GM21786 (cell line): Measurements from ENCODE around the gene KCNMB1.
A peak's percentile ranks its signal among the peaks of the same experiment; 100 is the strongest.

ENCODE experiments used
- ATAC-seq: cut with Tn5 transposase; IDR thresholded peaks from one replicate; pipeline ENCODE4 v1.9.1; 2021; ENCODE audit not compliant: unreplicated experiment

The KCNMB1 gene

DNA sequence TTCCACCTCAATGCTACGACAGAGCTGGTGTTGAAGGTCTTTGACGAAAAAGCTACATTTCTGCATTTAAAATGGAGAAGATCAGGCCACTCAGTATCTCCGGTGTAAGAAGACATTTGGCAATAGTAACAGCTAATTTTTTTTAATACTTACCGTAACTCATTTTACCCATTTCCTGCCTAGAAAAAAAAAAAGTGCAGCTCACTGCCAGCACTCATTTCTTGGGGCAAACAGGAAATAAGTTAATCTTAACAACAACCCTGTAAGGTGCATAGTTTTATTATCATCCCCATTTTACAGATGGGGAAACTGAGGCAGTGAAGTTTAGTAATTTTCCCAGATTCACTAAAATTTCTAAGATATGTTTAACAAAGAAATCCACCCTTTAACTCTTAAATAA, 27.4 kb upstream of the KCNMB1 start:
- no peak for ATAC-seq

GRCh38 chr5:170414786-170415185, 25.6 kb upstream of the KCNMB1 start:
- ATAC-seq = no peak

GRCh38 chr5:170413897-170414296, 24.7 kb upstream of the KCNMB1 start:
- ATAC-seq = no peak

DNA sequence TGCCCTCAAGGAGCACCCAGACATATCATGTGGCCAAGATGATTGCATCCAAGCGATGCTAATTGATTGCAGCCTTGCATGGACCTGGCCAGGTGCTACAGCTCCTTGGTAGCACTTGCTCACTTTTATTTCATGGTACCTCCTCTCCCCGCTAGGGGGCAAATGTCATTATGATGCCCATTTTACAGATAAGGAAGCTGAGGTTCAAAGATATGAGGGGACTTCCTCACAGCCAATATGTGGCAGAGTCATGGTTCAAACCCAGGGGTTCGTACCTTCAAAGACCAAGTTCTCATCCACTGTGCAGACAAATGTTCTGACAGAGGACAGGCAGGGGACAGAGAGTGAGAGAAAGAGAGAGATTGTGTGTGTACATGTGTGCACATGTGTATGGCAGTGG, 21.9 kb upstream of the KCNMB1 start:
- ATAC-seq = no peak

DNA sequence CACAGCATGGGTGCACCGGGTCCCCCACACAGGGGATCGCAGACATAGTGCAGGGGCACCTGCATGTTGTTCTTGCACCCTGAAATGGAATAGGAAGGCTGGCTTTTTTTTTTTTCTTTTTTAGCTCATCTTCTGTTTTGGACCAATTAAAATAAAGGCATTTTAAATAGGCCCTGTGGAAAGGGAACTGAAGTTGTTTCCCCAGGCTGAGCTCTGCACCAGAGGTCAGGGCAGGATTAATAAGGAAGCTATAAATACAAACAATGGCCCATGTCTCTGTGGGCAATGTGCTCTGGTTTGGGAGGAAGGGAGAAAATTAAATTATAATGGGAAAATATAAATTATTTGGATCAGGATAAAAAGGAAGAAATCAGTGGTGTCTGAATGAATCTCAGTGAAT, 21.2 kb upstream of the KCNMB1 start:
- ATAC-seq = no peak

DNA sequence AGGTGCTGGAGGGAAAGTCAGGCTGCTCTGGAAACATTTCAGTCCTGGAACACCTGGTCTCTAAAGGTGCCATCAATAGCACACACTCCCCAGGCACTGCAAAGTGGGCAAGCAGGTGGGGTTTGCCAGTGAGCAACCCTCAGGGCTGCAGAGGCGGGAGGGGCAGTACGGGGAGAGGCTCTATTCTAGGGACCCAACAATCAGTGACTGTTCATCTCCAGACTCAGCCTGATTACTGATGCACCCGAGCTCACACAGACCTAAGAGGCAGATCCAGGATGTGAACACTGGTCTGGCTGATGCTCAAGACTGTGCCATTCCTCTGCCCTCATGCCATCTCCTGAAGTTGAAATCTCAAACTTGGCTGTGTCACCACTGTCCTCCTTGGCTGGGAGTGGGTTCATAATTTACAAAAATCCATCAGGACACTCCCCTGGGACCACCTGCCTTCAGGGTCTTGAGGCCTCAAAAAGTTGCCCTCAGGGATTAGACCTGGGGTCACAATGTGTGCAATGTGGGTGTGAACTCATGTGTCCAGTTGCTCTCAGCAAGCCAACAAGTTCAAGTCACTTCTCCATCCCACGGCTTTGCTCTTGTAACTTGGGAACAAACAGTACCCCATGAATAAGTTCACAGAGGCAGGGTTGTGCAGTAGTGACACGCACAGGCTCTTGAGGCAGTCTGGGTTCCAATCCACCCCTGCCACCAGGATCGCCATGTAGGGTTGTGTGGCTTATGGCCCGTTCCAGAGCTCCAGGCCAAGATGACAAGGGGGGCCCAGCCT, 19.9 kb upstream of the KCNMB1 start:
- ATAC-seq = no peak

DNA sequence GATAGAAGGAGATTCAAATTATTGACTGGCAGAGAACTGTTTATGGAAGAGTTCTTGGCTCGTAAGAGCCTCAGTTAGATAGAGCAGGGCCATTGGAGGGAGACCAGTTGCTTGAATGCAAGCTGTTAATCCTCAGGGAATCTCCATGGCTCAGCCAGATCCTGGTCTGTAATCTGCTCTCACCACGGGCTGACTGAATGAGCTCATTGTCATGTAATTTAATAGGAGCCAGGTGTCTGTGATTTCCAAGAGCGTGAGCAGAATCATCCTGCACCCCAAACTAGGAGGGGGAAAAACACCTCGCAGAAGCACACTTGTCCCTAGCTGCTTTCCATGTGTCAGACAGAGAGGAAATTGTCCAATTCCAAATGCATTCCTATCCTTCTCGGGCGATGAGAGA, 19.1 kb upstream of the KCNMB1 start:
- ATAC-seq = no peak

- ATAC-seq = no peak
Observed at GRCh38 chr5:170407062-170407461, 17.9 kb upstream of the KCNMB1 start.

DNA sequence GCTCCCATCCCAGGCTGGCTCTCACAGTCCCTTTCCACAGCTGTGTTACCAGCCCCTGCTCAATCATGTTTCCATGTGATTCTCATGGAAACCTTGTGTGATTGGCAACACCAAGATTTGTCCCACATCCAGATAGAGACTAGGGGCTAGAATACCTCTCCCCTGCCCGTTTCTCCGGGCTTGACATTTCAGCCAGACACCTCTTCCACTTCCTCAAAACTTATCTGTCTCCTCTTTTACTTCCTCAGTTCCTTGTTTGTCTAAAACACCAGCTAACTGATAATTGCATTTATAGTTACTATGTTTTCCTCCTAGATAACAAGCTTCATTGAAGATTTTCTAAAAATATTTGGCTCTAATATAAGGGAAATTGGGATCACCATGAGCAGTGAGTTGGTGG, 16.6 kb upstream of the KCNMB1 start:
- ATAC-seq = no peak

- no peak for ATAC-seq
Observed at GRCh38 chr5:170404398-170404797, 15.2 kb upstream of the KCNMB1 start.

DNA sequence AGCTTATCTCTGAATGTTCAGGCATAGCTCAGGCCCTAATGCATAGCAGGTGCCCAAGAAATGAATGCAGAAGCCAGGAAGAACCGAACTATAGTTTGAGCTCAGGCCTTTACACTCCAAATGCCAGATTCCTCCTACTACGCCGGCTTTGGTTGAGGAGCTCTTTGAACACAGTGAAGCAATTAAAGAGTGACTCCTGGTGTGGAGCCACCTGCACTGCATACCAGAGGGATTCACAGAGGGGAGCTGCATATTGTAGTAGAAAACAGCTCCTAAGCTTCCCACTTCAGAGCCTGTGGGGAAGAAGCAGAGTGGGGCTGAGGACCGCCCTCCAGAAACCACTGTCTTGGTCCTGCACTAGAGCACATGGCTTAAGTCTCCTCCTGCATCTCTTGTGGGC, 14.5 kb upstream of the KCNMB1 start:
- ATAC-seq = no peak

DNA sequence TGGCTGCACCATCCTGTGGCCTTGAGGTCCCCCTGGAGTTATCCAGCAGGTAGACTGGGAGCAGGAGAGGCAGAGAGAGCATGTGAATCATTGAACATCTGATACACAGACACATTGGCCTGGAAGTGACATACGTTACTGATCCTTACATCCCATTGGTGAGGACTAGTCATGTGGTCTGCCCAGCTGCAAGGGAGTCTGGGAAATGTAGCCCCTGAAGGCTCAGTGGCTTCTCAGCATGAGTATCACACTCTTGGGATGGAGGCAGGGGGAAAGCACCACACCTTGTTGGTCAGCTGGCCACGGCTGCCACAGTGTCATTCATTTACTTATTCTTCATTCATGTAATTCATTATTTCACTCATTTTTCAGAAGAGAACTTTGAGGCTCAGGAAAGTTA, 13.3 kb upstream of the KCNMB1 start:
- ATAC-seq = no peak

GRCh38 chr5:170397059-170397458, 7.9 kb upstream of the KCNMB1 start:
- no peak for ATAC-seq

- ATAC-seq = no peak
Observed at GRCh38 chr5:170393958-170394357, 4.8 kb upstream of the KCNMB1 start.

DNA sequence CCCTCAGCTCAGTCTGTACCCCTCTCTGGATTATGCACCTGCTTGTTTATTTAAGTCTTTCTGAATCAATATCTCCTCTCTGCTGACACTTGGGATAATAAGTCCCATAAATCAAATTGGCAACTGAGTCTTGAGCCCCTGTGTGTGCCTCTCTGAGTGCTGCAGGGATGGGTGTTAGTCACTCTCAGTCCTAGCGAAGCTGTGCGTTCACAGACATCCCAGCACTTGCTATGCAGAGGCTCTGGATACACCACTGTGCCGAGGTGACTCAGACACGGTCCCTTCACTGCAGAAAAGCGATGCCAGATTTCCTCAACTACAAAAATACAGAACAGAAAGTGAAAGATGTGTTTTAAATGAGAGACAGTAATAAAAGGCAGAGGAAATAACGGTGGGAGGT, 4.1 kb upstream of the KCNMB1 start:
- ATAC-seq = peak; percentile 49

DNA sequence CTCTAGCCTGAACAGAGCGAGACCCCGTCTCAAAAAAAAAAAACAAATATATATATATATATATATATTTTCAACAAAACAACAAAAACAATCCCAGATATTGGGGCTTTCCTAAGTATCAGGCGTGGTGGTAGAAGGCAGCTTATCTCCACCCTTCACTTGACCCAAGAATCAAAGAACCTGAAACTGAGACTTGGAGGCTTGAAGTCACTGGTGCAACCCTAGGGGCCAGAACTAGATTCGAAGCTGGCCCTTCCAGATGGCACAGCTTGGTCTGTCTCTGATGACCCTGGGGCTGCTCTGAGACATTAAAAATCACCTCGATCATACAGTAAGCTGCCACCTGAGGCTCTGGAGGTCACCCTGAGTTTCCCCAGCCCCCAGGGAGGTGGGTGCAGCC, 1.3 kb upstream of the KCNMB1 start:
- no peak for ATAC-seq

DNA sequence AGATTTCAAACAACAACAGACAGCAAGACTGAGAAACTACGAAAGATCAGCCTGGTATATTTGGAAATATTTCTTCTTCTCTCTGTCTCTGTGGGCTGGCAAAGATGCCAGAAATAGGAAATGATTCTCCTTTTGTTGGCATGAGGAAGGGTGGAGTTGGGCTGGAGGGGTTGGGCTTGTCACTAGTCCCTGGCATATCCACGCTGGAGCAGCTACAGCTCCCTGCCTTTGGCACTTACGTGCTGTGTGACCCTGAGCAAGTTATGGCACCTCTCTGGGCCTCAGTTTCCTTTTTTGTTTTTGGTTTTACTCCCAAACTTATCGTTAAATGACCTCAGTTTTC, 354 bp upstream of the KCNMB1 start:
- no peak for ATAC-seq

DNA sequence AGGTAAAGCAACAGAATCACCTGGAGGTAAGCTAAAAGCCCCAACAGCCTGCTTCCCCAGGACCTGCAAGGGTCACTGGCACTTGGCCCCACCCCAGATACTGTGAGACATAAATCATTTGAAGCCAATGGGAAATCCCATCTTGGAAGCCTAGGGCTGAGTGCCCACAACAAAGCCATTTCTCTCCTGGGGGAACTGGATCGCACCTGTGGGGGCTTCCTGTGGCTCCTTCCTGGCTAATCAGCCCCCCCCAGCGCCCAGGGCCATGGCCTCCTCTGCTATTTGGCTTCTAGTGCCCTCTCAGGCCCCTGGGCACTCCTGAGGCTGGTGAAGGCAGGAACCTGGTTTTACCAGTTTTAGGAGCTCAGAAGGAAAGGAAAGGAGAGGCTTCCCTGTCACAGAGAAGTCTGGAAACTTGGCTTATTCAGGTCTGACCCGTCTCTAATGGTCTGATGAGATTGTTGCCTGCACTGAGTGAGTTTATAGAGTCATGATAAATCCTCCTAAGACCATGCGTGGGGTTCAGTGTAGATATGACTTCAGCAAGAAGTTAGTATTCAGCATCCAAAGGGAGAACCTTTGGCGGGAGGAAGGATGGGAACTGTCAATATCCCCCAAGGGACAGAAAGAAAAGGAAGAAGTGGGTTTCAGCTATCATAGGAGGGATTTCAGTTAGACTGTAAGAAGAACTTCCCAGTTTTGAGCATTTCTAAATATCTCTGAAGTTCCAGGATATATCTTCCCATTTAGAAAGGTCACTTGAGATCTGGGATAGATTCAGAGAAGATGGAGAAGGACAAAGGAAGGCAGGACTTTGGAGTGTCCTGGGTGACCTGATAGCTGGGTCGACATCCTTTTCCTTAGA, 1.2 kb downstream of the KCNMB1 start:
- ATAC-seq = no peak

- no peak for ATAC-seq
Observed at GRCh38 chr5:170386743-170387395, 2.3 kb downstream of the KCNMB1 start.

DNA sequence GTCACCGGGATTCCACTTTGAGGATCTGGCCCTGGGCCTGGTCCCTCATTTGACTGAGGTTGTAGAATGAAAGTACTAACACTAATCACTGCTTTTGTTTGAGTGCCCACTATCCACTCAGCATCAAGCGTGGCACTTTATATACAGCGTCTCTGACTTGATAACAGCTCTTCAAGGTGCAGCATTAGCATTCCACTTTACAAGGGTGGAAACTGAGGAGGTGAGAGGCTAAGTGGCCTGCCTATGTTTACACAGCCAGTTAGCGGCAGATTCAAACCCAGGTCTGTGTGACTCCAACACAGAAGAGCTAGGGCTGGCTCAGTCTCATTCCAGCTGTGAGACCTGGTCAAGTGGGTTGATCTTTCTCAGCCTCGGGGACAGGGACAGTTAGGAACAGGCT, 5.9 kb downstream of the KCNMB1 start:
- no peak for ATAC-seq

DNA sequence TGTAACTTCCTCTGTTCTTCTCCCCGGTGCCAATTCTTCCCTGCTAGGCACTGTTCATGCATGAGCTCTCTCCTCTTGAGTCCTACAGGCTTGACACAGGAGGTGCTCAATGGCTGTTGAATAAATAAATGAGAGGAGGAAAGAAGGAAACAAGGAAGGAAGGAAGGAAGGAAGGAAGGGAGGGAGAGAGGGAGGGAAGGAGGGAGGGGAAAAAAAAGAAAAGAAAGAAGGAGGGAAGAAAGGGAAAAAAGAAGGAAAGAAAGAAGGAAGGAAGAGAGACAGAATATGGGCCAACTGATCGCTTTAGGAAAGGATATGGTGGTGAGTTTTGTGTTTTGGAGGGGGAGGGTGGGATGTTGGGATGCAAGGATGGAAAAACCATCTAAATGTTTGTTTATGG, 6.4 kb downstream of the KCNMB1 start:
- ATAC-seq = no peak

DNA sequence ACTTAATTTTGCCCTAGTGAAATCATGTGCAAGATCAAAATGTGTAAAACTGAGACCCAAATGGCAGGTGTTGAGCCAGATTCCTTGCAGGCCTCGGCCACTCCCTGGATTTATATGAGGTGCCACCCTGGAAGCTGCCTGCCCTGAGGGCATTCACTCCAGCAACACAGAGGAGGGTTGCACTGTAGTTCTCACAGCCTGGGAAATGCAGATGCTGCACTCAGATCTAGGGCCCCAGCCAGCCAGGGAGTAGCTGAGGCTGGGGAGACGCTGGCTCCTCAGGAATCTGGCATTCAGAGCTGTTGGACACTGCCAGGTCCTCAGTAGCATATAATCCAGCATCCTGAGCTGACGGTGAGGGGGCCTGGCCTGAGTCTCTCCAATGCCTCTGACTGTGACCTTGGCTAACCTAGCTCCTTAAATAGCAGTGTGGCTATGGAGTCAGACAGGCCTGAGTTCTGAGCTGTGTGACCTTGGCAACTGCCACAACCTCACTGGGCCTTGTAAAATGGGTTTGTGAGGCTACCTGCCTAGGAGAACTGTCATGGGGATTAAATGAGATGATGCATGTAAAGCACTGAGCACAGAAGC, 8.7 kb downstream of the KCNMB1 start:
- ATAC-seq = no peak
